IMR-90 (cell line): ENCODE results near the gene CLIP3. TPM values are rescaled to one million over a fixed set of nuclear protein-coding genes. Genes with fewer than 3 reads are reported as not detected.

Source experiments
- ATAC-seq: fragments of 200-7000 bp; cut with Tn5 transposase; 2 replicates; pipeline ENCODE4 v1.9.1; 2020; ENCODE audit warnings: low read depth, mild to moderate bottlenecking, moderate library complexity
- BruUV-seq: library from RNA; stranded (reverse); fragments of 400-500 nt; replicated peaks from 2 replicates; lab custom pipeline; 2021; lab: Mats Ljungman, UMichigan
- CTCF ChIA-PET: fragments of 300-600 bp; formaldehyde crosslinking; extraction: SDS; loops from one replicate; lab custom pipeline; 2021; ENCODE audit warnings: antibody characterized with exemption; lab: Yijun Ruan, JAX
- POLR2A ChIA-PET: fragments of 300-600 bp; sonication (Branson Sonifier 250); formaldehyde crosslinking; loops from one replicate; lab custom pipeline; 2022; ENCODE audit warnings: antibody characterized with exemption; ENCODE audit not compliant: unreplicated experiment; lab: Charles Lee
- DNase-seq: peaks from one replicate; pipeline ENCODE4 v3.0.0; 2013
- H2AFZ ChIP-seq: replicated peaks from 2 replicates; pipeline ENCODE3; 2013; ENCODE audit warnings: low read length, mild to moderate bottlenecking; ENCODE audit not compliant: poor library complexity
- H2AK5ac ChIP-seq: 2 replicates; pipeline ENCODE4 v1.6.1; 2013; ENCODE audit warnings: low read depth, low read length, inconsistent platforms
- H2AK9ac ChIP-seq: replicated peaks from 2 replicates; pipeline ENCODE3; 2013; ENCODE audit warnings: mild to moderate bottlenecking, low read depth, low read length, moderate library complexity; ENCODE audit not compliant: poor library complexity
- H2BK120ac ChIP-seq: 2 replicates; pipeline ENCODE4 v1.6.1; 2013; ENCODE audit warnings: low read depth, low read length, inconsistent platforms
- H2BK15ac ChIP-seq: 3 replicates; pipeline ENCODE4 v1.6.1; 2013; ENCODE audit warnings: low read depth, low read length, inconsistent platforms
- H2BK20ac ChIP-seq: 2 replicates; pipeline ENCODE4 v1.6.1; 2013; ENCODE audit warnings: low read depth, mild to moderate bottlenecking, inconsistent platforms, low read length, moderate library complexity
- H2BK5ac ChIP-seq: 2 replicates; pipeline ENCODE4 v1.6.1; 2013; ENCODE audit warnings: mild to moderate bottlenecking, low read depth, low read length, inconsistent platforms; ENCODE audit not compliant: poor library complexity, severe bottlenecking
- H3K14ac ChIP-seq: replicated peaks from 2 replicates; pipeline ENCODE4 v1.6.1; 2013; ENCODE audit warnings: low read depth, low read length, inconsistent platforms
- H3K18ac ChIP-seq: 2 replicates; pipeline ENCODE4 v1.6.1; 2013; ENCODE audit warnings: low read depth, low read length, control low read depth
- H3K23ac ChIP-seq: 2 replicates; pipeline ENCODE4 v1.6.1; 2013; ENCODE audit warnings: low read depth, low read length, inconsistent platforms
- H3K27ac ChIP-seq: 2 replicates; pipeline ENCODE4 v1.5.1; 2013; ENCODE audit warnings: mild to moderate bottlenecking, control low read depth, low read length; ENCODE audit not compliant: insufficient read depth
- H3K27me3 ChIP-seq: 2 replicates; pipeline ENCODE4 v1.6.1; 2013; ENCODE audit warnings: low read length; ENCODE audit not compliant: control insufficient read depth, insufficient read depth
- H3K36me3 ChIP-seq: 2 replicates; pipeline ENCODE4 v1.6.1; 2013; ENCODE audit warnings: low read length, mixed read lengths; ENCODE audit not compliant: control insufficient read depth, insufficient read depth
- H3K4ac ChIP-seq: 2 replicates; pipeline ENCODE4 v1.6.1; 2013; ENCODE audit warnings: low read depth, low read length, inconsistent platforms
- H3K4me1 ChIP-seq: 2 replicates; pipeline ENCODE4 v1.6.1; 2013; ENCODE audit warnings: low read length, mixed read lengths; ENCODE audit not compliant: control insufficient read depth, insufficient read depth
- H3K4me2 ChIP-seq: 2 replicates; pipeline ENCODE4 v1.6.1; 2013; ENCODE audit warnings: low read depth, mild to moderate bottlenecking, control low read depth, low read length, moderate library complexity
- H3K4me3 ChIP-seq: 2 replicates; pipeline ENCODE4 v1.5.1; 2013; ENCODE audit warnings: low read depth, mild to moderate bottlenecking, control low read depth, low read length, moderate library complexity; ENCODE audit not compliant: insufficient read depth
- H3K56ac ChIP-seq: 2 replicates; pipeline ENCODE4 v1.6.1; 2013; ENCODE audit warnings: low read length, inconsistent platforms; ENCODE audit not compliant: insufficient read depth; ENCODE audit errors: extremely low read depth
- H3K79me1 ChIP-seq, 2 experiments: 2 replicates each; pipeline ENCODE4 v1.6.1; 2013; ENCODE audit warnings: low read length in 2 of 2, inconsistent platforms in 1 of 2, low read depth in 1 of 2
- H3K9ac ChIP-seq: 2 replicates; pipeline ENCODE4 v1.6.1; 2013; ENCODE audit warnings: low read depth, low read length, control low read depth
- H3K9me1 ChIP-seq: 2 replicates; pipeline ENCODE4 v1.6.1; 2013; ENCODE audit warnings: low read length, inconsistent platforms; ENCODE audit not compliant: insufficient read depth
- H3K9me3 ChIP-seq: 2 replicates; pipeline ENCODE4 v1.6.1; 2013; ENCODE audit warnings: low read length; ENCODE audit not compliant: control insufficient read depth, insufficient read depth
- H4K20me1 ChIP-seq: 2 replicates; pipeline ENCODE4 v1.6.1; 2013; ENCODE audit warnings: low read length, inconsistent platforms; ENCODE audit not compliant: insufficient read depth
- H4K5ac ChIP-seq: 2 replicates; pipeline ENCODE4 v1.6.1; 2013; ENCODE audit warnings: mild to moderate bottlenecking, low read depth, low read length, control low read depth
- H4K8ac ChIP-seq, 2 experiments: 2 replicates each; pipeline ENCODE4 v1.6.1; 2013; ENCODE audit warnings: low read depth in 2 of 2, low read length in 2 of 2, control low read depth in 1 of 2, inconsistent platforms in 1 of 2
- H4K91ac ChIP-seq: 2 replicates; pipeline ENCODE4 v1.6.1; 2013; ENCODE audit warnings: low read depth, low read length, inconsistent platforms; ENCODE audit not compliant: insufficient read depth
- BHLHE40 ChIP-seq: fragments of 150-350 bp; IDR thresholded peaks from 2 replicates; pipeline ENCODE4 v1.6.1; 2016; ENCODE audit warnings: mild to moderate bottlenecking, low read depth, low read length
- CEBPB ChIP-seq: IDR thresholded peaks from 2 replicates; pipeline ENCODE4 v1.6.1; 2012; ENCODE audit warnings: low read depth, low read length, improper control_type of control experiment
- CTCF ChIP-seq: conservative IDR thresholded peaks from 2 replicates; pipeline ENCODE4 v1.5.1; 2012; ENCODE audit warnings: mild to moderate bottlenecking, low read depth, low read length, improper control_type of control experiment
- FOS ChIP-seq: fragments of 150-350 bp; IDR thresholded peaks from 2 replicates; pipeline ENCODE4 v1.6.1; 2016; ENCODE audit warnings: low read depth, low read length
- MAFK ChIP-seq: IDR thresholded peaks from 2 replicates; pipeline ENCODE4 v1.6.1; 2012; ENCODE audit warnings: low read depth, low read length, improper control_type of control experiment
- MXI1 ChIP-seq: IDR thresholded peaks from 2 replicates; pipeline ENCODE4 v1.6.1; 2012; ENCODE audit warnings: low read depth, mild to moderate bottlenecking, low read length, moderate library complexity, borderline replicate concordance
- NFE2L2 ChIP-seq: fragments of 150-350 bp; IDR thresholded peaks from 2 replicates; pipeline ENCODE4 v1.6.1; 2016; ENCODE audit warnings: low read depth, mild to moderate bottlenecking, low read length
- POLR2A ChIP-seq: IDR thresholded peaks from 2 replicates; pipeline ENCODE4 v1.6.1; 2012; ENCODE audit warnings: mild to moderate bottlenecking, low read depth, low read length
- RAD21 ChIP-seq: IDR thresholded peaks from 2 replicates; pipeline ENCODE4 v1.6.1; 2012; ENCODE audit warnings: low read length, improper control_type of control experiment
- RCOR1 ChIP-seq: IDR thresholded peaks from 2 replicates; pipeline ENCODE4 v1.6.1; 2012; ENCODE audit warnings: mild to moderate bottlenecking, low read length, improper control_type of control experiment; ENCODE audit not compliant: insufficient replicate concordance
- RFX5 ChIP-seq: IDR thresholded peaks from 2 replicates; pipeline ENCODE4 v1.8.0; 2012; ENCODE audit warnings: low read depth, mild to moderate bottlenecking, low read length, moderate library complexity
- SMC3 ChIP-seq: fragments of 150-350 bp; IDR thresholded peaks from 2 replicates; pipeline ENCODE4 v1.6.1; 2016; ENCODE audit warnings: low read depth, mild to moderate bottlenecking, antibody characterized with exemption, low read length, moderate library complexity
- USF2 ChIP-seq: fragments of 150-350 bp; IDR thresholded peaks from 2 replicates; pipeline ENCODE4 v1.6.1; 2017; ENCODE audit warnings: mild to moderate bottlenecking, antibody characterized with exemption, low read length, low read depth
- WGBS, 2 experiments: methylation state at CpG; one replicate each; pipeline versions ENCODE4 v1.1.5 to v1.1.7; 2013; ENCODE audit warnings: missing lambda C conversion rate in 2 of 2; ENCODE audit not compliant: insufficient read length in 1 of 2; ENCODE audit errors: extremely low coverage in 2 of 2; 5-methylcytosine and 5-hydroxymethylcytosine counted together
- dilution Hi-C: fragments of 300-500 bp; cut with HindIII; formaldehyde crosslinking; loops from one replicate; pipeline ENCODE4 v1.14.3; 2018; ENCODE audit warnings: low sequenced_read_pairs; ENCODE audit not compliant: unreplicated experiment
- in situ Hi-C: fragments of 300-500 bp; cut with MboI; formaldehyde crosslinking; loops from 3 replicates; pipeline ENCODE4 v1.14.3; 2019; ENCODE audit warnings: low sequenced_read_pairs, inconsistent platforms, mixed read lengths
- intact Hi-C: fragments of 100-400 bp; cut with micrococcal nuclease; formaldehyde crosslinking; loops from 2 replicates; pipeline ENCODE4 v1.10.0; 2022
- polyA plus RNA-seq, 3 experiments: library from polyadenylated mRNA; depleted of rRNA; stranded (reverse); fragments of >200 nt; gene quantifications; 2 replicates each; pipeline ENCODE4 v1.2.3, GENCODE V29; 2012; ENCODE audit warnings: low replicate concordance in 1 of 3
- total RNA-seq: library from RNA; depleted of rRNA; stranded (reverse); fragments of >200 nt; gene quantifications from 2 replicates; pipeline ENCODE4 v1.2.3, GENCODE V29; 2012

The CLIP3 gene
- total and polyA plus RNA-seq, 2 of the 4 experiments (the other 2 are of a cell fraction), result 5.4 to 28.7 TPM

DNA sequence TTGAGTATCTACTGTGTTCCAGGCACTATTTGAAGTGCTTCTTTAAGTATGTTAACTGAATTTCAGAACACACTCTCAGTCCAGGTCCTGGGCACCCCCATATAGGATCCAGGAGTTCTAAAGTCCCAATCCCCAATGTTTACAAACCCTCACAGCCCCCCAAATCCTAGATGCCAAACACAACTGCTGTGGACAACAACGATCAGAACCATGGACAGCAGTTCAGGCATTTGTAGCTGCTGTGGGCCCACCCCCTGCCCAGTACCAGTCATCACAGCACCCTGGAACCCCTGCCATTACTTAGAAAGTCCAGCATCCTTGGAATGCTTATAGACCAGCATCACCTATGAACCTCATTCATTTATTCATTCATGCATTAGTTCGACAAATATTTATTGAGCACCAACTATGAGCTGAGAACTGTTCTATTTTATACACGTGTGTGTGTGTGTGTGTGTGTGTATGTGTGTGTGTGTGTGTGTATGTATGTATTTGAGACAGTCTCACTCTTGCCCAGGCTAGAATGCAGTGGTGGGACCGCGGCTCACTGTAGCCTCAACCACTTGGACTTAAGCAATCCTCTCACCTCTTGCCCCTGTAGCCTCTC is 57.0 kb downstream of the CLIP3 start:
- no peak overlapping the region for H2BK15ac ChIP-seq
- no TSS peak for BruUV-seq
- H4K91ac ChIP-seq, result no peak overlapping the region
- H4K8ac ChIP-seq, result no peak overlapping the region
- H2BK5ac ChIP-seq, result no peak overlapping the region
- no peak overlapping the region for H3K14ac ChIP-seq
- intact Hi-C loops (loop anchor here (1.0 kb wide), 1 partner anchor 12 kb away; no protein-coding TSS in a partner anchor), dilution Hi-C loops (no loop called here), in situ Hi-C loops (no loop called here)
- ChIA-PET CTCF (no interaction called here), POLR2A (no interaction called here)
- no peak overlapping the region for H3K18ac ChIP-seq
- no peaks in the 10 kb centered on the region for H3K9me3 ChIP-seq
- H3K36me3 ChIP-seq, result no peaks in the 10 kb centered on the region
- H3K79me1 ChIP-seq, result no peaks in the 10 kb centered on the region
- DNase-seq (peak; percentile 26), ATAC-seq (peak; percentile 60; the same call in 1 of the 2 replicates)
- H2AK9ac ChIP-seq, result no peak overlapping the region
- H3K9me1 ChIP-seq, result no peaks in the 10 kb centered on the region
- no peak overlapping the region for H2AFZ ChIP-seq
- no peaks in the 10 kb centered on the region for H3K4me1 ChIP-seq
- no peak overlapping the region for H3K27ac ChIP-seq
- H3K27me3 ChIP-seq, result peaks cover 9% of the 10 kb centered on the region
- no peak overlapping the region for H4K5ac ChIP-seq
- no peak overlapping the region for H2BK120ac ChIP-seq
- no peak overlapping the region for H3K4me2 ChIP-seq
- no peak overlapping the region for H3K23ac ChIP-seq
- H3K9ac ChIP-seq, result no peak overlapping the region
- H4K20me1 ChIP-seq, result no peaks in the 10 kb centered on the region
- TF ChIP-seq RFX5 (no peak), NFE2L2 (no peak), RAD21 (no peak), BHLHE40 (no peak), SMC3 (no peak), USF2 (no peak), MAFK (no peak), RCOR1 (no peak), MXI1 (no peak), POLR2A (no peak), CTCF (no peak), FOS (no peak), CEBPB (no peak)
- no peak overlapping the region for H3K4ac ChIP-seq
- WGBS, 2 experiments, result 14% methylated on average over 1 of the region's 5 CpGs; no CpG with 5 or more reads in 1 of the 2 experiments
- no peak overlapping the region for H3K56ac ChIP-seq
- no peak overlapping the region for H2BK20ac ChIP-seq
- no peak overlapping the region for H3K4me3 ChIP-seq
- H2AK5ac ChIP-seq, result no peak overlapping the region
